Femur (tissue), 1 donor: ENCODE data around the gene UNK.
"Not testable (repeated sequence)": the region's sequence is repeated elsewhere in the genome, so short reads cannot be mapped to it uniquely, and the experiment has no call there.

Experiments used
- DNase-seq: peaks from one replicate; pipeline ENCODE4 v3.0.0-alpha.2; 2017

UNK gene

GRCh38 chr17:75806822-75807500, 22.4 kb downstream of the UNK start:
- DNase-seq: no peak

- no peak for DNase-seq
Measured at GRCh38 chr17:75807861-75808260, 23.3 kb downstream of the UNK start.

GRCh38 chr17:75808549-75808904, 23.9 kb downstream of the UNK start:
- DNase-seq: no peak

- peak; percentile 69 for DNase-seq
Measured at GRCh38 chr17:75808905-75809621, 24.5 kb downstream of the UNK start.

- no peak for DNase-seq
Measured at GRCh38 chr17:75809631-75810111, 25.1 kb downstream of the UNK start.

GRCh38 chr17:75810216-75810615, 25.6 kb downstream of the UNK start:
- no peak for DNase-seq

- not testable (repeated sequence) for DNase-seq
Measured at GRCh38 chr17:75810756-75811155, 26.1 kb downstream of the UNK start.

- no peak for DNase-seq
Measured at GRCh38 chr17:75811174-75811573, 26.6 kb downstream of the UNK start.

GRCh38 chr17:75812096-75813013, 27.7 kb downstream of the UNK start:
- DNase-seq: no peak

- no peak for DNase-seq
Measured at GRCh38 chr17:75813081-75814020, 28.7 kb downstream of the UNK start.

- no peak for DNase-seq
Measured at GRCh38 chr17:75814021-75814395, 29.4 kb downstream of the UNK start.

- no peak for DNase-seq
Measured at GRCh38 chr17:75814900-75815373, 30.3 kb downstream of the UNK start.

- DNase-seq: no peak
Measured at GRCh38 chr17:75815399-75815798, 30.8 kb downstream of the UNK start.

- DNase-seq: no peak
Measured at GRCh38 chr17:75816693-75817092, 32.1 kb downstream of the UNK start.

- no peak for DNase-seq
Measured at GRCh38 chr17:75817571-75817970, 33.0 kb downstream of the UNK start.

- DNase-seq: no peak
Measured at GRCh38 chr17:75818326-75818885, 33.8 kb downstream of the UNK start.

- no peak for DNase-seq
Measured at GRCh38 chr17:75819116-75819515, 34.5 kb downstream of the UNK start.

- DNase-seq: no peak
Measured at GRCh38 chr17:75819678-75820077, 35.1 kb downstream of the UNK start.

GRCh38 chr17:75820094-75821080, 35.8 kb downstream of the UNK start:
- DNase-seq: no peak

GRCh38 chr17:75821552-75821951, 36.9 kb downstream of the UNK start:
- no peak for DNase-seq
